ENCODE measurements around the gene CRNKL1.

CRNKL1 gene

DNA sequence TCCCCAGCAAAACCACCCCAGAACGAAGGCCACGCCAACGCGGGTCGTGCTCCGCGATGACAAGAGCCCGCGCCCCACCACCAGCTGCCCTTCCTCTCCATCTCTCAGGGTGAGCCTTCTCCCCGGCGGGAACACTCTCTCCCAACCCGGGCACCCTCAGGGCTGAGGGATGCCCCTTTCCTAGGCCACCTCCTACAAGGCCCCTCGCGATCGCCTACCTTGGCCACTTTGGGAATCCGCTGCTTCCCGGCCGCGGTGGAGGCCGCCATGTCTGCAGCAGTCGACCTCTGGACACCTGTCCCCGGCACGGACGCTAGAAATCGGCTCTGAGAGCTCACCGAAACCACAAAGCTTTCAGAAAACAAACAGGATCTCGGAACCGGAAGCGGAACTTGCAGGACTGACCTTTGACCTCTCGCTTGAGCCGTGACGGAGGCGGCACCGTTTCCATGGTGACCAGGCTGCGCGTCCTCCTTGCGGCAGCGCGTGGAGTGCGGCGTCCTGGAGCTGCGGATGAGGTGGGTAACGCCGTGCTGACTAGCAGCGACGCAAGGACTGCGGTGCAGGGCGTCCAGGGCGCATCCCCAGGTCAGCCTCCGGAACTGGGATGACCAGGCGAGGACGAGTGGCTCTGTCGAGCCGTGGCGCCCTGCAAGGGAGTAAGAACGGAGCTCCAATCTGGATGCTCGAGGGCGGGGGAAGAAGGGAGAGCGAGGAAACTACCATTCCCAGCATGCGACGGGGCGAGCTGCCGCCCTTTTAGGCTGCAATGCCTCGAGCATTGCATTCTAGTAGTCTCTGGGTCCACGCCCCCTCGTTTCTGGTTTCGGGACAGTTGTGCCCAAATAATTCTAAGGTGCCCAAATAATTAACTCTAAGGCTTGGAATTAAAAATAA lies at the start of gene CRNKL1, which contains the start of gene CFAP61:
CRNKL1 (minus strand) TSS at position 393 of the 897 bp plus-strand sequence; CDS start at position 269, 124 bp downstream.
CFAP61 (plus strand) TSS at position 459 of the 897 bp plus-strand sequence. CDS start 4,122 bp downstream, outside the sequence.
- TF ChIP-seq, protein P1, sequence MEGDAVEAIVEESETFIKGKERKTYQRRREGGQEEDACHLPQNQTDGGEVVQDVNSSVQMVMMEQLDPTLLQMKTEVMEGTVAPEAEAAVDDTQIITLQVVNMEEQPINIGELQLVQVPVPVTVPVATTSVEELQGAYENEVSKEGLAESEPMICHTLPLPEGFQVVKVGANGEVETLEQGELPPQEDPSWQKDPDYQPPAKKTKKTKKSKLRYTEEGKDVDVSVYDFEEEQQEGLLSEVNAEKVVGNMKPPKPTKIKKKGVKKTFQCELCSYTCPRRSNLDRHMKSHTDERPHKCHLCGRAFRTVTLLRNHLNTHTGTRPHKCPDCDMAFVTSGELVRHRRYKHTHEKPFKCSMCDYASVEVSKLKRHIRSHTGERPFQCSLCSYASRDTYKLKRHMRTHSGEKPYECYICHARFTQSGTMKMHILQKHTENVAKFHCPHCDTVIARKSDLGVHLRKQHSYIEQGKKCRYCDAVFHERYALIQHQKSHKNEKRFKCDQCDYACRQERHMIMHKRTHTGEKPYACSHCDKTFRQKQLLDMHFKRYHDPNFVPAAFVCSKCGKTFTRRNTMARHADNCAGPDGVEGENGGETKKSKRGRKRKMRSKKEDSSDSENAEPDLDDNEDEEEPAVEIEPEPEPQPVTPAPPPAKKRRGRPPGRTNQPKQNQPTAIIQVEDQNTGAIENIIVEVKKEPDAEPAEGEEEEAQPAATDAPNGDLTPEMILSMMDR (IDR thresholded peaks at IDR 0.05; ENCODE audit: control extremely low read depth, extremely low read depth, low read depth, missing control alignments), result no peak
- ChIA-PET POLR2A (no interaction called here), CTCF (interaction anchor here (0.9 to 3.2 kb wide), 10 partner anchors 9 to 1183 kb away, joined by 3 to 17 read pairs (median 4); partner anchors contain the start of gene NAA20)
- peak; percentile 95 for DNase-seq (ENCODE audit: extremely low spot score)

GRCh38 chr20:20100881-20101280 lies 48.6 kb upstream of the CRNKL1 start:
- TF ChIP-seq, protein P1 (IDR thresholded peaks at IDR 0.05; ENCODE audit: control extremely low read depth, extremely low read depth, low read depth, missing control alignments), result no peak
- DNase-seq (ENCODE audit: extremely low spot score), result no peak
- ChIA-PET CTCF (interaction anchor here (1.1 to 1.3 kb wide), 2 partner anchors 137 to 494 kb away, joined by 3 read pairs; no protein-coding TSS in a partner anchor), POLR2A (no interaction called here)

GRCh38 chr20:20096421-20096820 lies 44.2 kb upstream of the CRNKL1 start:
- POLR2A ChIA-PET, result no interaction called here

GRCh38 chr20:20095114-20095872 lies 43.0 kb upstream of the CRNKL1 start:
- TF ChIP-seq, protein P1 (IDR thresholded peaks at IDR 0.05; ENCODE audit: control extremely low read depth, extremely low read depth, low read depth, missing control alignments), result no peak
- DNase-seq (ENCODE audit: extremely low spot score), result no peak
- ChIA-PET CTCF (interaction anchor here (2.3 kb wide), 1 partner anchor 11 kb away, joined by 9 read pairs; no protein-coding TSS in a partner anchor), POLR2A (no interaction called here)

More at GRCh38 chr20:20096421-20096820, 44.2 kb upstream of the CRNKL1 start:
- no peak for DNase-seq (ENCODE audit: extremely low spot score)
- TF ChIP-seq, protein P1 (IDR thresholded peaks at IDR 0.05; ENCODE audit: control extremely low read depth, extremely low read depth, low read depth, missing control alignments), result no peak
- CTCF ChIA-PET, result interaction anchor here (1.4 to 2.3 kb wide), 2 partner anchors 12 to 141 kb away, joined by 3 to 9 read pairs; no protein-coding TSS in a partner anchor

DNA sequence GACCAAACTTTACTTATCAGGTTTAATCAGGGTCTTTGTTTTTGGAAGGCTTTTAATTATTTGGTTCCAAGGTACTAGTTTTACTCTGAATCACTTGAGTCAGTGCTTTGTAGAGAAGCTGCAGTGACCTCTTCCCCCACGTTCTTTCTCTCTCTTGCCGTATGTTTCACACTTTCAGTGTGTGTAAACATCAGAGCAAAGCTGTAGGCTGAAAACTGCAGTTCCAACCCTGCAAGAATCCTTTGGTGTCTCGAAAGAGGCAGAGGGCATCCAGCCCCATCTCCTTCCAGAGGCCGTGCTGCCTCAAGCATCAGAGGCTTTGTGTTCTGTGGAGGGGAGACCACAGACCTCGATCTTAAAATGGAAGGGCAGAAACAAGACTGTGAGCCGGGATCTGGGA lies 42.1 kb upstream of the CRNKL1 start:
- POLR2A ChIA-PET, result no interaction called here
- DNase-seq (ENCODE audit: extremely low spot score), result no peak
- TF ChIP-seq, protein P1 (IDR thresholded peaks at IDR 0.05; ENCODE audit: control extremely low read depth, extremely low read depth, low read depth, missing control alignments), result no peak
- CTCF ChIA-PET, result no interaction called here

GRCh38 chr20:20092827-20093226 lies 40.6 kb upstream of the CRNKL1 start:
- TF ChIP-seq, protein P1 (IDR thresholded peaks at IDR 0.05; ENCODE audit: control extremely low read depth, extremely low read depth, low read depth, missing control alignments), result no peak
- CTCF ChIA-PET, result no interaction called here
- POLR2A ChIA-PET, result no interaction called here
- DNase-seq (ENCODE audit: extremely low spot score), result no peak

All from GM10248 (cell line).